ENCODE results near the gene IKZF3.
"Not testable (repeated sequence)": the region's sequence is repeated elsewhere in the genome, so short reads cannot be mapped to it uniquely, and the experiment has no call there.

Gene IKZF3

DNA sequence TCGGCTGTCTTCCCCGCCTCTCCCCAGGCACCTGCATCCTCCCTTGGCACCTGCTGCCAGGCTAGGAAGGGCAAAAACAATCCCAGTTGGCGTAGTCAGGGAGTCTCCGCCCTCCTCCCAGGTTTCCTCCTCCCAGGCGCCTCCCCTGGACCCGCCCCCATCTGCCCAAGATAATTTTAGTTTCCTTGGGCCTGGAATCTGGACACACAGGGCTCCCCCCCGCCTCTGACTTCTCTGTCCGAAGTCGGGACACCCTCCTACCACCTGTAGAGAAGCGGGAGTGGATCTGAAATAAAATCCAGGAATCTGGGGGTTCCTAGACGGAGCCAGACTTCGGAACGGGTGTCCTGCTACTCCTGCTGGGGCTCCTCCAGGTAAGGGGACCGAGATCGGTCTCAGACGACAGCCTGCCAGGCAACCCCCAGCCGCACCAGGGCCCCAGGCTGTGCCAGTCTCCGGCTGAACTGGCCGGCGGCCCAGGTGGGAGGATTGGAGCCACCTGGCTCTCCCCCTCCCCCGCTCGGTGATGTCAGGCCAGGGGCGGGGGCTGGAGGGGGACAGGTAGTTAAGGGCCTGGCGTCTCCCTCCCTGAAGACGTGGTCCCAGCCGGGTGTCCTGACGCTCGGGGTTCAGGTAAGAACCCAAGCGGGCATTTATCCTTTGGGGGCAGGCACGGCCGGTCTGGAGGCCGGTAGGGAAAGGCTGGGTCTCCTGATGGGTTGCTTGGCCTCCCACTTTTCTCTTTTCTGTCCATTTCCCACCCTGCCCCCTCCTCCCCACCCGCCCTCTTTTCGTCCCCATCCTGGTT, 126.1 kb downstream of the IKZF3 start, which contains the start of gene GRB7:
GRB7 (plus strand) TSS at position 179 of the 808 bp plus-strand sequence. CDS start 4,364 bp downstream, outside the sequence.
- DNase-seq, result no peak

DNA sequence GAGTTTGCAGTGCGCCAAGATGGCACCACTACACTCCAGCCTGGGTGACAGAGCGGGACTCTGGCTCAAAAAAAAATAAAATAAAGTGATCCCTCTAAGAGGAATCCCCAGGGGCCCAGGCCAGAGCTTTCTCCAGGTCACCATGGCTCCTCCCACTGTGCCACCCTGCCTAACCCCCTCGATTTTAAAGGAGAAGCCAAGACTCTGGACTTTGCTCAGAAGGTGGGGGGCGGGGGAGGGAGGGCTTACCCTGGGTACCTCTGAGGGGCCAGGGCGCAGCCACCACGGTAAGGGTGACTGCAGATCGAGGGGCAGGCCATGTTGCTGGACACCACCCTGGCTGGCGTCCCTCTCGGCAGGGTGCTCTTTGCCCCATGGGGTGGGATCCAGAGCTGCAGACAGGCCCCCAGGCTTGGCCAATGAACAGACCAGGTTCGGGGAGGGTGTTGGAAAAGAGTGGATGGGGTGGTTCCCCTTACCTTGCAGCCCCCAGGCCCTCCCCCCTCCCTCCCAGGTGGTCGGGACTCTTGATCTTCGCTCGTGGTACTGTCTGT, 126.8 kb downstream of the IKZF3 start:
- no peak for DNase-seq

DNA sequence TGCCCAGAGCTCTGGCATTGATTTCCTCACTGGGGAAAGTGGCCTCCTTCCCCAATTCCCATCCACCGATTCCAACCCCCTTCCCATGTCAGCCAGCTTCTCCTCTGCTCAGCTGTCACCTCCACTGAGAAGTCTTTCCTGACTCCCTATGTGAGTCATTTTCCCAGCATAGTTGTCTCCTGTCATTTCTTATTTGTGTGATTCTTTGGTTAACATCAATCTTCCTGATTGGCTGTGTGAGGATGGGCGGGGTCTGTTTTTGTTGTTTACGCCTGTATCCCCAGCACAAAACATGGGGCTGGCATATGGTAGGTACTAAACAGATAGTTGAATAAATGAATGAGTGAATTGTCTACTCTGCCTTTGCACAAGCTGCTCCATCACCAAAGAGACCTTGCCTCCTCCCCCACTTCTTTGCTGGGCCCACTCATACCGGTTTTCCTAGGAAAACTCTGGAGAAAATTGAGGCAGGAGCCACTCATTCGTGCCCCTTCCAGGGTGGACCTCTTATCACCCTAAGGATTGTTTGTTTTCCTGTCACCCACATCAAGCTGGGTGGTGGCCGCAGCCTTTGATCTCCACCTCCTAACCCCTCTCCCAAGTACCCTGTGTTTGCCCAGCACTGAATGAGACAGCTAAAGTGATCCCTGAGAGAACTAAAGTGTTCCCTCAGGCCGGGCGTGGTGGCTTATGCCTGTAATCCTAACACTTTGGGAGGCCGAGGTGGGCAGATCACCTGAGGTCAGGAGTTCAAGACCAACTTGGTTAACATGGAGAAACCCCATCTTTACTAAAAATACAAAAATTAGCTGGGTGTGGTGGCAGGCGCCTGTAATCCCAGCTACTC, 127.6 kb downstream of the IKZF3 start:
- DNase-seq, result no peak

DNA sequence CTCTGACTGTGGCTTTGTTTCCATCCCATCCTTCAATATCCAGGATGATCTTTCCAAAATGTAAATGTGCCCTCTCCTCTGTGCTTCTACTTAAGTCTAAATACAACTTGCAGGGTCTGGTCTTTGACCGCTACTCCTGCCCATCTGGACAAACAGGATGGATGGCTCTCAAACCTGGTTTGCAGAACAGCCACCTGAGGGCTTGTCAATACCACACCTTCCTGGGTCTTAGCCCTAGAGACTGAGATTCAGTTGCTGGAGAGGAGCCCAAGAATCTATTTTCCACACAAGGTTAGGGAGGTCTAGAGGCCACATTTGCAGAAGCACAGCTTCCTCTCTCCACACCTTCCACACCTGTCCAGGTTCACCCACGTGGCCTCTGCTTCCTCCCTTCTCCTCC, 128.2 kb downstream of the IKZF3 start:
- DNase-seq, result no peak

DNA sequence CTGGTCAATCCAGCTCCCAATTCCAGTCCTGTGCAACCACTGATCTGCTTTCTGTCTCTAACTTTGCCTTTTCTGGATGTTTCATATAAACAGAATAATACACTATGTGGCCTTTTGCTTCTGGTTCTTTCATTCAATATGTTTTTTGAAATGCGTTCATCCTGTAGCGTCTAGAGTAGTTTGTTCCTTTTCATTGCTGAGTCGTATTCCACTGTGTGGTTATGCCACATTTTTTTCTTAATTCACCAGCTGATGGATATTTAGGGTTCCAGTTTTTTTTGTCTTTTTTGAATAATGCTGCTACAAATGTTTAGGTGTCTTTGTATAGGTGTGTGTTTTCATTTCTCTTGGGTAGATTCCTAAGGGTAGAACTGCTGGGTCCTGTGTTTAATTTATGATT, 131.5 kb downstream of the IKZF3 start:
- DNase-seq, result no peak

DNA sequence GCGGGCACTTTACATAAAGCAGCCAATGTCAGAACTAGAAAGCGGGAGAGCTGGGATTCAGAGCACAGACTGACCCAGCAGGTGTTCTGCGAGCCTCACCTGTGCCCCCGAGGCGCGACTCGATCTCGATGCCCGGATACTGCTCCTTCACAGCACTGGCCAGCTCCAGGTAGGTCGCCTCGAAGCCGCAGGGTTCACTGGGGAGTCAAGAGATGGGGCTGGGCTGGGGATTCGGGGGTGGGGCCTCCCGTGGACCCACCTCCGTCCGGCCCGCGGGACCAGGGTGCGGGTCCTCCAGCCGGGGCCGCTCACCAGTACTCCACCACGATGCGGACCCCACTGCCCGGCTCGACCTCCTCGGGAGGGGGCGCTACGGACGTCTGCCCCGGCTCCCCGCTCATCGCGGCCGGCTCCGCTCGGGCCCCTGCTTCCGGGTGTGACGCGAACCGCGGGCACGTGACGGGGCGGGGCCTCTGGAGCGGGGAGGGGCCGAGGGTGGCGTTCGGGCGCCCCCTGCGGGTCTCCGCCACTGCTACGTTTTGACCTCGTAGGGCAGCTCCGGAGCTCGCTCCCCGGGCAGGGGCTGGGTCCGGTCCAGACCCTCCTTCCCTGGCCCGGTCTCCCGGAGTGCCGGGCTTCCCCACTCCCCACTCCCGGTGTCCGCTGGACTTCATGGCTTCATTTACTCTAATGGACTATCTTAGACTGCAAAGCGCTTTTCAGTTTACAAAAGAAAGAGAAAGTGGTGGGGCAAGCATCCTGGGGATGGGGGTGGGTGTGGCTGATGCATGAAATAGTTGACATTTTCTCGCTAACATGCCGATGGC, 133.8 kb downstream of the IKZF3 start, which contains the start of gene MIEN1:
MIEN1 (minus strand) TSS at position 438 of the 827 bp plus-strand sequence; CDS start at position 401, 37 bp downstream.
- DNase-seq, result peak; percentile 95

DNA sequence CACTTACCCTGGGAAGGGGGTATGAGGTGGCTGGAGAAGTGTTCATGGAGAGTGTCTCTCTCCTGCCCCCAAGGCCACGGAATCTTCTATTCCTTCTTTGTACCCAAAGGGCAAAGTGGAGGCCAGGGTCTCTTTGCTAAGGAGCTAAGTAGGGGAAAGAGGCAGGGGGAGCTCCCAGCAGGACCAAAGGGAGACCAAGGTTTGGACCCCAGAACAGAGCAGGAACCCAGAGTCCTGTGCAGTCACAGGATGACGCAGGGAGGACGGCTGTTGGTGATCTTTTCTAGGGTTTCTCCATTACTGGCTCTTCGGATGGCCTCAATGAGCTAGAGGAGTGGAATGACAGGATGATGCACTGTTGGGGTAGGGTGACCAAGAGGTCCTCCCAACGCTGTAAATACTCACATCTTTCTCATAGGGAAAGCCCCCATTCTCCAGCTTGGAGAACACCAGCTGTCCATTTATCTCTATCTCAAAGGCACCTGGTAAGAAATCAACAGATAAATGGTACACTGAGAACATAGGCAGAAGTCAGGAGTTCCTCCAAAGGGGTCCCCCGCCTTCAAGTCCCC, 134.7 kb downstream of the IKZF3 start:
- DNase-seq, result no peak

DNA sequence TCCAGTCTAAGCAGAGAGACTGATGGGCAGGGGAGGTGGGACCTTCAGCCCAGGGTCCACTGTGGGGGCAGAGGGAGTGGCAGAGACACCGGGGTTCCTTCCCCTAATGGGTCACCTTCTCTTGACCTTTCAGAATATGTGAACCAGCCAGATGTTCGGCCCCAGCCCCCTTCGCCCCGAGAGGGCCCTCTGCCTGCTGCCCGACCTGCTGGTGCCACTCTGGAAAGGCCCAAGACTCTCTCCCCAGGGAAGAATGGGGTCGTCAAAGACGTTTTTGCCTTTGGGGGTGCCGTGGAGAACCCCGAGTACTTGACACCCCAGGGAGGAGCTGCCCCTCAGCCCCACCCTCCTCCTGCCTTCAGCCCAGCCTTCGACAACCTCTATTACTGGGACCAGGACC, 136.6 kb downstream of the IKZF3 start:
- DNase-seq, result no peak

DNA sequence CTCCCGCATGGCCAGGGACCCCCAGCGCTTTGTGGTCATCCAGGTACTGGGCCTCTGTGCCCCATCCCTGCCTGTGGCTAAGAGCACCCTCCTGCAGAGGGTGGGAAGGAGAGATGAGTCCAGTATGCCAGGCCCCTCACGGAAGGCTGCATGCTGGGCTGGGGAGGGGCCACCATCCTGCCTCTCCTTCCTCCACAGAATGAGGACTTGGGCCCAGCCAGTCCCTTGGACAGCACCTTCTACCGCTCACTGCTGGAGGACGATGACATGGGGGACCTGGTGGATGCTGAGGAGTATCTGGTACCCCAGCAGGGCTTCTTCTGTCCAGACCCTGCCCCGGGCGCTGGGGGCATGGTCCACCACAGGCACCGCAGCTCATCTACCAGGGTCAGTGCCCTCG, 137.5 kb downstream of the IKZF3 start:
- DNase-seq, result no peak

DNA sequence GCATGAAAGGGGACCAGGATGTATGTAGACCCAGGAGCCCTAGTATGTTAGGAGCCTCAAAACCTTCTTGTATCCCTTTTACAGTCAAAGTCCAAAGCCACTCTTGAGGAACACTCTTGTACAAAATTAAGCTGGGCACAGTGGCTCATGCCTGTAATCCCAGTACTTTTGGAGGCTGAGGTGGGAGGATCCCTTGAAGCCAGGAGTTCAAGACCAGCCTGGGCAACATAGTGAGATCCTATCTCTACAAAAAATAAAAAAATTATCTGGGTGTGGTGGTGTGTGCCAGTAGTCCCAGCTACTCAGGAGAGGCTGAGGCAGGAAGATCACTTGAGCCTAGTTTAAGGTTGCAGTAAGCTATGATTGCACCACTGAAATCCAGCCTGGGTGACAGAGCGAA, 138.2 kb downstream of the IKZF3 start:
- DNase-seq, result not testable (repeated sequence)

DNA sequence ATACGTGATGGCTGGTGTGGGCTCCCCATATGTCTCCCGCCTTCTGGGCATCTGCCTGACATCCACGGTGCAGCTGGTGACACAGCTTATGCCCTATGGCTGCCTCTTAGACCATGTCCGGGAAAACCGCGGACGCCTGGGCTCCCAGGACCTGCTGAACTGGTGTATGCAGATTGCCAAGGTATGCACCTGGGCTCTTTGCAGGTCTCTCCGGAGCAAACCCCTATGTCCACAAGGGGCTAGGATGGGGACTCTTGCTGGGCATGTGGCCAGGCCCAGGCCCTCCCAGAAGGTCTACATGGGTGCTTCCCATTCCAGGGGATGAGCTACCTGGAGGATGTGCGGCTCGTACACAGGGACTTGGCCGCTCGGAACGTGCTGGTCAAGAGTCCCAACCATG, 139.4 kb downstream of the IKZF3 start:
- DNase-seq, result no peak

DNA sequence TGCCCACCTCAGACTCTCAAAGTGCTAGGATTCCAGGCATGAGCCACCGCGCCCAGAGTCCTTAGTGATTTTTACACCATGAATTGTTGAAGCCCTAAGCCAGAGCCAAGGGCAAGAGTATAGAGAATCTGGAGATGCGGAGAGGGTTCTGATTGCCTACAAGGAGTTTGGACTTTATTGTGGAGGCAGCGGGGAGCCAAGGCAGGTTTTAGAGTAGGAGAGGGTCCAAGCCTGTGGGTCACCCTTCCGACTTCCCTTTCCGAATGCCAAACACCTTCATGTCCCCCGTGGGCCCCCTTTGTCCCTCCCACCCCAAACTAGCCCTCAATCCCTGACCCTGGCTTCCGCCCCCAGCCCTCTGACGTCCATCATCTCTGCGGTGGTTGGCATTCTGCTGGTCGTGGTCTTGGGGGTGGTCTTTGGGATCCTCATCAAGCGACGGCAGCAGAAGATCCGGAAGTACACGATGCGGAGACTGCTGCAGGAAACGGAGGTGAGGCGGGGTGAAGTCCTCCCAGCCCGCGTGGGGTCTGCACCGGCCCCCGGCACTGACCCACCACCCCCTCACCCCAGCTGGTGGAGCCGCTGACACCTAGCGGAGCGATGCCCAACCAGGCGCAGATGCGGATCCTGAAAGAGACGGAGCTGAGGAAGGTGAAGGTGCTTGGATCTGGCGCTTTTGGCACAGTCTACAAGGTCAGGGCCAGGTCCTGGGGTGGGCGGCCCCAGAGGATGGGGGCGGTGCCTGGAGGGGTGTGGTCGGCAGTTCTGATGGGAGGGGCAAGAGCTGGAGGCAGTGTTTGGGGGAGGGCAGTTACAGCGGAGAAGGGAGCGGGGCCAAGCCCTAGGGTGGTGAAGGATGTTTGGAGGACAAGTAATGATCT, 140.9 kb downstream of the IKZF3 start:
- DNase-seq, result no peak

DNA sequence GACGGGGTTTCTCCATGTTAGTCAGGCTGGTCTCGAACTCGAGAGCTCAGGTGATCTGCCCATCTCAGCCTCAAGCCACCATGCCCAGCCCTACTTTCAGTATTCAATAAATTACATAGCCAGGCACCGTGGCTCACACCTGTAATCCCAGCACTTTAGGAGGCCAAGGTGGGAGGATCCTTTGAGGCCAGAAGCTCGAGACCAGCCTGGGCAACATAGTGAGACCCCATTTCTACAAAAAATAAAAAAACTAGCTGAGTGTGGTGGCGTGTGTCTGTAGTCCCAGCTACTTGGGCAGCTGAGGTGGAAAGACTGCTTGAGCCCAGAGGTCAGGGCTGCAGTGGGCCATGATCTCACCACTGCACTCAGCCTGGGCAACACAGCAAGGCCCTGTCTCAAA, 142.0 kb downstream of the IKZF3 start:
- DNase-seq, result no peak

DNA sequence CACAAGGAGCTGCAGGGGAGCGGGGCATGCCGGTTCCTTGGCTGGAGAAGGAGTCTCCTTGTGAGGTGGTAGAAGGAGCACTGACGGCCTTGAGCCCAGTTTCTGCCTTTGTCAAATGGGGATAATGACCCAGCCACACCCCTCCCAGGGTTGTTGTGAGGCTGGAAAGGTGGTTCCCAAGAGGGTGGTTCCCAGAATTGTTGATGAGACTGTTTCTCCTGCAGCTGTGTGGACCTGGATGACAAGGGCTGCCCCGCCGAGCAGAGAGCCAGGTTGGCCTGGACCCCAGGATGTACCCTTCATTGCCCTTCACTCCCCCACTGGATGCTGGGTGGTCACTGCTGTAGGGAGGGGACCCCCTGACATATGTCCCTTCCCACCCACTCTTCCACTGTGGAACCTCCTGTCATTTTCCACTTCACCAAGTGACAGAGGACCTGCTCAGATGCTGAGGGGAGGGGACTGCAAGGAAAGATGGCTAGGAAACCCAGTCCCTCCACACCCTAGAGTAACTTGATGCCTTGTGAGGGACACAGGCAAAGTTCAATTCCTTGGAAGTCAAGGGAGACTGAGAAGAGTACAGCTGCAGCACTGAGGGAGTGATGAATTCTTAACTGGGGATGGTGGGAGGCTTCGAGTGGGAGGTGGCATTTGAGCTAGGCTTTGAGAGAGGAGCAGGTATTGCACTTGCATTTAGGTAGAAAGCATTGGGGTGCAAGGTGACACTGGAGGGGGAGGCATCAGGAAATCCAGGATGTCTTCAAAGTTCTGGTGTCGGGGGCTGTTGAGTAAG, 144.4 kb downstream of the IKZF3 start:
- no peak for DNase-seq

DNA sequence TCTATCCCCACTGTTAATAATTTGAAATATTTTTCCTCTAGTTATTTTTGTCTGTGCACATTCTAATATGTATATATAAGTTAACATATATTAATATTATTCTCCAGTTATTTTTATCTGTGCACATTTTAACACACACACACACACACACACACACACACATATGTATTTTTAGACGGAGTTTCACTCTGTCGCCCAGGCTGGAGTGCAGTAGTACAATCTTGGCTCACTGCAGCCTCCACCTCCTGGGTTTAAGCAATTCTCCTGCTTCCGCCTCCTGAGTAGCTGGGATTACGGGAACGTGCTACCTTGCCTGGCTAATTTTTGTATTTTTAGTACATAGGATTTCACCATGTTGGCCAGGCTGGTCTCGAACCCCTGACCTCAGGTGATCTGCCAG, 146.5 kb downstream of the IKZF3 start:
- no peak for DNase-seq

DNA sequence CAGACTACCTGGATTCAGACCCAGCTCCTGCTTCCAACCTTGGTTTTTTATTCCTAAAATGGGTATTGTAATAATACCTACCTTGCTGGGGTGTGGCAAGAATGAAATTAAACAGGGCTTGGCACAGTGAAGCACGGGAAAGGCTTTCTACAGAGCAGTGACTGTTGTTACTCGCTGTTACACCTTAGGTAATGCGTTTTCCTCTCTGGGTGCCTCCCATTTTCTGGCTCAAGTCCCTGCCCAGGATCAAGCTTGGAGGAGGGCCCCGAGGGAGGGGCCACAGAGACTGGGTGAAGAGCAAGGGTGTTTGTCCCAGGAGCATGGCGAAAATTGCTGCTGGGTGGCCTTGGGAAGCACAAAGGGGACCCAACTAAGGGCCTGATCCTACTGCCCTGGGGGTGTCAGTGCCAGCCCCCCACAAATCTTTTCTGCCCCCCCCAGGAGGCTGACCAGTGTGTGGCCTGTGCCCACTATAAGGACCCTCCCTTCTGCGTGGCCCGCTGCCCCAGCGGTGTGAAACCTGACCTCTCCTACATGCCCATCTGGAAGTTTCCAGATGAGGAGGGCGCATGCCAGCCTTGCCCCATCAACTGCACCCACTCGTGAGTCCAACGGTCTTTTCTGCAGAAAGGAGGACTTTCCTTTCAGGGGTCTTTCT, 147.1 kb downstream of the IKZF3 start:
- DNase-seq, result no peak

DNA sequence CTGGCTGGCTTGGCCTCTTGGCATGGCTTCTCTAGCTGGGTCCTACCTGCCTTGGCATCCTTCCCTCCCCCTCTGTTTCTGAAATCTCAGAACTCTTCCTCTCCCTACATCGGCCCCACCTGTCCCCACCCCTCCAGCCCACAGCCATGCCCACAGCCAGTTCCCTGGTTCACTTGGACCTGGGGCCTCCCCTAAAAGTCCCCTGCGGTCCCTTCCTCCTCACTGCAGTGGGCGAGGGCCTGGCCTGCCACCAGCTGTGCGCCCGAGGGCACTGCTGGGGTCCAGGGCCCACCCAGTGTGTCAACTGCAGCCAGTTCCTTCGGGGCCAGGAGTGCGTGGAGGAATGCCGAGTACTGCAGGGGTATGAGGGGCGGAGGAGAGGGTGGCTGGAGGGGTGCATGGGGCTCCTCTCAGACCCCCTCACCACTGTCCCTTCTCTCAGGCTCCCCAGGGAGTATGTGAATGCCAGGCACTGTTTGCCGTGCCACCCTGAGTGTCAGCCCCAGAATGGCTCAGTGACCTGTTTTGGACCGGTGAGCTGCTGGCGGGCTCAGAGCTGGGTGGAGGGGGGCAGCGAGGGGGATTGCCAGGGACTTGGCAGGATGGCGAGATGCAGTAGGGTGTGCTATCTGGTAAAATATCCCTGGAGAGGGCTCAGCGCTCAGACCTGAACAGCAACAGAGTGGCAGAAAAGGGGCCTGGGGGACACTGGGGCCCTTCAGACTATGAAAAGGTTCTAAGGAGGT, 147.9 kb downstream of the IKZF3 start:
- no peak for DNase-seq

DNA sequence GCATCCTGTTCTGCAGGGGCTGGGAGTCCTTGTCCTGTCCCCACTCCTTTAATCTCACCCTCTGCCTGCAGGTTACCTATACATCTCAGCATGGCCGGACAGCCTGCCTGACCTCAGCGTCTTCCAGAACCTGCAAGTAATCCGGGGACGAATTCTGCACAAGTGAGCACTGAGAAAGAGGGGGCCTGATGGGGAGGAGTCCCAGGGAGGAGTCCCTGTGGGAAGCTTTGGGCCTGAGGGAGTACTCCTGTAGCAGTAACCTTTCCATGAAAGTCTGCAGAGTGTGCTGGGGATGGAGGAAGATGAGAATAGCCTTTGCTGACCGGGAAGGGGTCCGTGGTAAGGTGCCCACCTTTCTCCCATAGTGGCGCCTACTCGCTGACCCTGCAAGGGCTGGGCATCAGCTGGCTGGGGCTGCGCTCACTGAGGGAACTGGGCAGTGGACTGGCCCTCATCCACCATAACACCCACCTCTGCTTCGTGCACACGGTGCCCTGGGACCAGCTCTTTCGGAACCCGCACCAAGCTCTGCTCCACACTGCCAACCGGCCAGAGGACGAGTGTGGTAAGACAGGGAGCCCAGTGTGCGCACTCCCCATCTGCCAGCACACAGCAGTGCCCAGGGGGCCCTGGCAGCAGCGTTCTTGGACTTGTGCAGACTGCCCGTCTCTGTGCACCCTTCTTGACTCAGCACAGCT, 148.6 kb downstream of the IKZF3 start:
- DNase-seq, result no peak
